DND-41 (cell line): ENCODE data around the gene ZNF697.

Experiments
- CTCF ChIP-seq: IDR thresholded peaks from 2 replicates; pipeline ENCODE4 v1.5.1; 2012; ENCODE audit warnings: borderline replicate concordance, low read length, moderate library complexity, mild to moderate bottlenecking; ENCODE audit not compliant: poor library complexity, severe bottlenecking; ENCODE audit errors: extremely low read depth
- EZH2 ChIP-seq: IDR thresholded peaks from 3 replicates; pipeline ENCODE4 v1.6.1; 2012; ENCODE audit warnings: borderline replicate concordance, low read depth, mild to moderate bottlenecking, moderate library complexity, low read length, inconsistent platforms; ENCODE audit not compliant: severe bottlenecking

GRCh38 chr1:119656410-119656955 lies 8.4 kb upstream of the ZNF697 start:
- no peak for TF ChIP-seq CTCF
- no peak for TF ChIP-seq EZH2
